Measurements from ENCODE around the gene SHC3.

Gene SHC3

DNA sequence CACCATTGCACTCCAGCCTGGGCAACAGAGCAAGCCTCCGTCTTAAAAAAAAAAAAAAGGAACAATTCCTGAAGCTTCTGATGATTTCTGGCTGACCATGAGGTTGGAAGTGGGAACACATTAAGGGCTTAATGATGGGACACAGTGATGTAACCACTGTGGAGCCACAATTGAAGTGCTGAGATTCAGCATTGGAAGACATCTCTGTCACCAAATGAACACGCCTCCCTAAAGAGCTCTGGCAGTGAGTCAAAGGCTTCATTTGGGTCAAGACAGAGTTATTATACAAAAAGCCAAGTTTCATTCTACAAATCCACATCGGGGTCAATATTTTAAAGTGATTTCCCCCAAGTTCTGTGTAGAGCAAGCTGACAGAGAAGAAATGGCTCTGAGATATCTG lies 191.8 kb downstream of the SHC3 start:
- no peak for DNase-seq (ENCODE audit: low read depth in 2 of 2)

DNA sequence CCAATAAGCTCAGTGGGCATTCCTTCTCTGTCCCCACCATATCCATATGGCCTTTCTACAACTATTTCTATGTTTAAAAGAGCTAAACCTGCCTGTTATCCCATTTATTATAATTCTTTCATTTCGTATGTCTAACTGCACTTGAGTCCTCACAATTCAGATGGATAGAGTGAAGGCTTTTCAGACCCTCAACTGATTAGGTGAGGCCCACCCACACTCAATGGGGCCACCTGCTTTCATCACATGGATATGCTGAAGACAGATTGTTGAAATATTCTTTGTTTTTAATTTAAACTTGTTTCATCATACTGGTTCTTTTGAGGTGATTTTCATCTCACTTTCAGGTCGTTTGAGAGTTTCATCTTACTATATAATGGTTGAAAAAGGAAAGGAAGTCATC lies 193.0 kb downstream of the SHC3 start:
- no peak for DNase-seq (ENCODE audit: low read depth in 2 of 2)

DNA sequence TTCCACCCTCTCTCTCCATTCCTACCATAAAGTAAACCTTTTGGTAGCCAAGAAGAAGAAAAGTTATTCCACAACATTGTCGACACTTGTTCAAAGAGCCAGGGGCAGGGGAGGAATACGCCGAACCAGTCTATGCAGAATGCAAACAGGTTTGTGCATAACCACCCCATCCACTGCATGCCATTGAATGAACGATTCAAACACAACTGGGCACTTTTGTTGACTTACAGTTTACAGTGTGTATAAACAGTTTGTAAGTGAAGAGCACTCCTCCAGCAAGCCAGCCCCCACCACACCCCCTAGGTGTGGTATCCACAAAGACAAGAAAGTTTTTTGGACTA lies 194.1 kb downstream of the SHC3 start:
- DNase-seq (ENCODE audit: low read depth in 2 of 2), result no peak

DNA sequence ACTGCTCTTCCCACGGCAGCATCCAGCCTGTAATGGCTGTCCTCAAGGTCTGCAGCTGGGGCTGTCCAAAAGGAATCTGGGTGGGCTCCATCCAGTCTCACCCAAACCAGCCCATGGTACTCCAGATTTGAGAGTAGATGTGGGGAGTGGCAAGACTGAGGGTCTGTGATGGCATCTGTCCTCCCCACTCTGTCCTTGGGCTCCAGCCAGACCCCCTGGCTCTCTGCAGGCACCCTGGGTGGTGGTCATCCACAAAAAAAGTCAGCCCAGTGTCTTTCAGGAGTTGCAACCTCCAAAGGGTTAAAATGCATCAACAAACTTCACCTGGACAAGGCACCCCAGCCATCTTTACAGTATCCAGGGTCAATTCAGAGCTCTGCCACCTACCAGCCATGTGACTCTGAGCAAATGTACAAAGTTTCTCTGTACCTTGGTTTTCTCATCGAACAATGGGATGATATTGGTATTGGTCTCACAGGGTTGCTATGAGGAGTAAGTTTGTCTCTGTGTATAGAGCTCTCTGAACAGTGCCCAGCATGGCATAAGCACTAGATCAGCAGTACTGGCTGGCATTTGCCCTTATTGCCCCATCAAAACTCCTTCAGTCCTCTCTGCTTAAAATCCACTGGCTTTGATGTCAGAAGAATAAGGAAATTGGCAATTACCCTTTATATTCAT lies 194.6 kb downstream of the SHC3 start:
- no peak for DNase-seq (ENCODE audit: low read depth in 2 of 2)

DNA sequence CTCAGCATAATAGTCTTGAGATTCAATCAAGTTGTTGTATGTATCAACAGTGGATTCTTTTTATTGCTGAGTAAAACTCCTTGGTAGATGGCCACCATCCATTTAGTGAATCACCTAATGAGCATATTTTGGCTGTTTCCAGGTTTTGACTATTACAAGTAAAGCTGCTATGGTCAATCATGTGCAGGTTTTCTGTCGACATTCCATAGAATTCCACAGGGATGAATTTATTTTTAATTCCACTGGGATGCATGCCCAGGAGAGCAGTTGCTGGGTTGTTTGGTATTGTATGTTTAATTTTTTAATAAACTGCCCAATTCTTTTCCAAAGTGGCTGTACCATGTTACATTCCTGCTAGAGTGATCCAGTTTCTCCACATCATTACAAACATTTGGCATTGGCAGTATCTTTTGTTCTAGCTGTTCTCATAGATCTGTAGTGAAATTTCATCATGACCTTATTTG lies 197.8 kb downstream of the SHC3 start:
- DNase-seq (ENCODE audit: low read depth in 2 of 2), result no peak

DNA sequence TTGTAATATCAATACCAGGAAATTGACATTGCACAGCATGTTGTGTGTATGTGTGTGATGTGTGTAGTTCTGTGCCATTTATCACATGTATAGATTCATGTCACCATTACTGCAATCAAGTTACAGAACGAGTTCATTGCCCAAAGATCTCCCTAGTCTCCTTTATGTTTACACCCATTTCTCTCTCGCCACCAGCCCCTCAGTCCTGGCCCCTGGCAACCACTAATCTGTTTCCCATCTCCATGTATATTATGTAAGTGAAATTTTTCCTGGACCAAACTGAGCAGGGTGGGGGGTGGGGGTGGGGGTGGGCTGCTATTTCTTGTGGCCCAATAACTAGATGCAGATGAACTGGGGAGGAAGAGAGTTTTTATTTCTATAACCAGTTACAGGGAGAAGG lies 198.8 kb downstream of the SHC3 start:
- DNase-seq (ENCODE audit: low read depth in 2 of 2), result no peak

DNA sequence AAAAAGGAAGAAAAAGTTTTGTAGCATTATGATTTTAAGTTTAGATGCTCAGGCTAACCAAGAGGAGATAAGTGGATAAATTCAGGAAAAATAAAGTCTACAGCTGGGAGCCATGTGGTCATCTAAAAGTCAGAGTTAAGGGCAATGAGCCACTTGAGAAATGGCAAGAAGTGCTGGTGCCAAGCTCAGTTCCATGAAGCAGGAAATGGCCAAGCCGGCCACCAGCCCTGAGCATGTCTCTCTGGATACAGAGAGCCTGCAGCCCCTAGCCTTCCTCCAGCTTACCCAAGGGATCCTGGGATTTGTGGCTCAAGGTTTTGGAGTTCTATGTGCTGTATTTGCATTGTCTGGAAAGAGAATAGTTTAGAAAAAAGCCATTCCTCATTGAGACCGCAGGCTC lies 199.6 kb downstream of the SHC3 start:
- DNase-seq (ENCODE audit: low read depth in 2 of 2), result no peak

DNA sequence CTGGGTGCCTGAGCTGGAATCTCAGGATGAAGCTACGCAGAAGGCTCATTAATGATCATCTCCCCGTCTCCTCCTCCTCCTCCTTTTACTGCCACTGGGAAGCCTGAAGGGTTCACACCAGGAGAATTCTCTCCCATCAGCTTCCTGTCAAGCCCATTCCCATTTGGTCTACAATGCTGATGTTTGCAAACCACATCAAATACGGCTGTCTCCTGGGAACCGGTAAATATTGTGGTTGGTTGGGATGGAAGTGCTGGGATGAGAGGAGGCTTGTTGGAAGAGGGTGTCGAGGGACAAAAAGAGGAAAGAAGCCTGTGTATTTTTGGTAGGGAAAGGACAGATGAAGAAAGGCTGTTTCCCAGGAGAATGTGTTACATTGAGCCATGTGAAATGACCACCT lies 200.6 kb downstream of the SHC3 start:
- DNase-seq (ENCODE audit: low read depth in 2 of 2), result no peak

DNA sequence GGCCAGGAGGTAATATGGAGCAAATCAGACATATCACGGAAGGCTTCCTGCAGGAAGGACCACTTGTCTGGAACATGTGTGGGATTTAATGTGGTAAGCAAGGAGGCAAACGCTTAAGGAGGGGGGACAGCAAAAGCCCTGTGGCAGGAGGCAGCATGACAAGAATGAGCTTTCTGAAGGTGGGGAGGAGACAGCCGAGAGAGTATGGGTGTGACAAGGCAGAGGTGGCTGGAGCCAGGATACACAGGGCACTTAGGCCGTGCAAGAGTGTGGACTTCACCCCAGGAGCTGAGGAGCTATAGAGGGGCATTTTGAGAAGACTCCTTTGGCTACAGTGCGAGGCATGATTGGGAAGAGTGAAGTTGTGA lies 201.7 kb downstream of the SHC3 start:
- no peak for DNase-seq (ENCODE audit: low read depth in 2 of 2)

DNA sequence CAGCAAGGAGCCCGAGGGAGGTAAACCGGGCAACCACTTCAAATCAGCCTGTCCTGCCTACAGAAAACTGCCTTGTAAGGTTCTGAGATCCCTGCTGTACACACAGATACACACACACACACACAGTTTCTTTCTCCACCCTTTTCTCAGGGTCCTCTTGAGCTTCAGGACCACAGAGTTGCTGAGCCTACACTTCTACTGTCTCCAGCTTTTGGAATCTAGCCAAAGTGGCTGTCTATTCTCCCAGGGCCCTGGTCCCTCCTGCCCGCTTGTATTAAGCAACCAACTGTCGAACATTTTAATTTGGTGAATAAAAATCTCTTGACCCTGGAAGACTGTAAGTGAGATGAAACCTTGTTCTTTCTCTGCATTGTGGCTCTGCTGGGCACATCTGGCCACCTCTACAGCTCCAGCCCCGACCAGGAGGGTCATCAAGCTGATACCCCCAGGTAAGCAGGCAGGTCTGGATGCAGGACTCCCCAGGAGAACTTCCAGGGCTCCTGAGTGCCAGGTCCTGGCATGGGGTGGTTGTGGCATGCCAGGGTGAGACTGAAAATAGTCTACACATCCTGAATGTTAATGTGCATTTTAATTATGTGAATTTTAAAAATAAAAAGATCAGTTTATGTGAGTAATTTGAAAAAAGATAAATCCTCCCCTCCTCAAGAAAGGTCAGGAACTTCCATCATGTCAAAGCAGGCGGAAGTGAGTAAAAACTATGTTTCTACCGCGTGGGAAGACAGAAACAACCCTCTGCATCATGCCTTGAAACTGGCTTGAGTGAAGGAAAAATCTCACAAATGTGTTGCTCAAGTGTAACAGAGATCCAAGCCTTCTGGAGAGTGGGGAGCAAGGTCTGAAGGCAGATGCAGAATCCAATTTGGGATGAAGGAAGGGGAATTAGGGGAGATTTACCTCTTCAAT lies 202.4 kb downstream of the SHC3 start:
- no peak for DNase-seq (ENCODE audit: low read depth in 2 of 2)

DNA sequence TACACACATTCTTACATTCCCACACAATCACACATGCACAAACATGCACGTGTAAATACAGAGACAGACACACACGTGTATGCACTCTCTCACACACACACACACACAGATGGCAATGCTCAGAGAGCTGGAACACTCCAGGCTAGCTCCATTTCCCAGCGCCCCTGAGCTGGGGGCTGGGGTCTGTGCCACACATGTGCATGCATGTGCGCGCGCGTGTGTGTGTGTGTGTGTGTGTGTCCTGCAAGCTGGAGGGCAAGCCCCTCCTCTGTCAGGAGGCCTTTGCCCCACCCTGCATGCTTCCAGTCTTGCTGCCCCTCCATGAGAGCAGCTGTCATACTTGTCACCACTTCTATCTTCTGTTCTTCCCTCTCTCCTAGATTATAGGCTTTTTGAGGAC lies 204.0 kb downstream of the SHC3 start:
- no peak for DNase-seq (ENCODE audit: low read depth in 2 of 2)

DNA sequence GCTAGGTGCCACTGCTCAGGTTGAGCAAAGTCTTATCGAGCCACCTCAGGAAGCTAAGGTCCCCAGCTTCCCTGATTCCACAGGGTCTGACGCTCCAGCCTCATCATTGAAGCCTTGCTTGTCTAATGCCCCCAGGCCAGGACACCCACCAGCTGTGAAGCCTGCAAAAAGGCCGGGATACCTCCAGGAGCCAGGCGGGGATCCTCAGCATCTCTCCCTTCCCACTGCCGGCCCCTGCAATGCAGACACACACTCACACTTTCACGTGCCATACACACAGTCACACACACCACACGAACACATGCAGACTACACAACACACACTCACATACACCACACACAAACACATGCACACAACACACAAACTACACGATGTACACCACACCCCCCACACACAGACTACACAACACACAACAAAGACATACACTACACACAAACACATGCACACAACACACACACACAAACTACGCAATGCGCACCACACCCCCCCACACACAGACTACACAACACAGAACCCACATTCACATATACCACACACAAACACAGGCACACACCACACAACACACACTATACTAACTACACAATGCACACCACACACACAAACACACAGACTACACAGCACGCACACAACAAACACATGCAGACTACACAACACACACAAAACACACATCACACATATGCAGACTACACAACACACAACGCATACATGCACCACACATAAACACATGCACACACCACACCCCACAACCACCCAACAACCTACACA lies 205.2 kb downstream of the SHC3 start:
- DNase-seq (ENCODE audit: low read depth in 2 of 2), result no peak

DNA sequence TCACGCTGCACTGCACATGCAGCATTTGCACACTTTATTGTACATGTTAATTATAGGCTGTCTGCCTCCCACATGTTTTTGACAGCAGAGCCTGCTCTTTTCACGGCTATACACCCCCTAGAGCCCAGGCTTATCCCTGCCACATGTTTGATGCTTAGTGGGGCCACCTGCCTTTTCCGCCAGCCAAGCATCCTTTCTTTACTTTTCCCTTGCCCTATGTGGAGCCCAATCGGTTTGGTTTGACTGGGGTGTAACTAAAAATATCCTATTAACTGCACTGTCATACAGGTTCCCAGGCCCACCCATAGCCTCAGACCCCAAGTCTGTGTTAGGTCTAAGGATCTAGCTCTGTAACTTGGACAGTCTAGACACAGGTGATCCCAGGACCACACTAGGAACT lies 206.2 kb downstream of the SHC3 start:
- DNase-seq (ENCODE audit: low read depth in 2 of 2), result no peak

DNA sequence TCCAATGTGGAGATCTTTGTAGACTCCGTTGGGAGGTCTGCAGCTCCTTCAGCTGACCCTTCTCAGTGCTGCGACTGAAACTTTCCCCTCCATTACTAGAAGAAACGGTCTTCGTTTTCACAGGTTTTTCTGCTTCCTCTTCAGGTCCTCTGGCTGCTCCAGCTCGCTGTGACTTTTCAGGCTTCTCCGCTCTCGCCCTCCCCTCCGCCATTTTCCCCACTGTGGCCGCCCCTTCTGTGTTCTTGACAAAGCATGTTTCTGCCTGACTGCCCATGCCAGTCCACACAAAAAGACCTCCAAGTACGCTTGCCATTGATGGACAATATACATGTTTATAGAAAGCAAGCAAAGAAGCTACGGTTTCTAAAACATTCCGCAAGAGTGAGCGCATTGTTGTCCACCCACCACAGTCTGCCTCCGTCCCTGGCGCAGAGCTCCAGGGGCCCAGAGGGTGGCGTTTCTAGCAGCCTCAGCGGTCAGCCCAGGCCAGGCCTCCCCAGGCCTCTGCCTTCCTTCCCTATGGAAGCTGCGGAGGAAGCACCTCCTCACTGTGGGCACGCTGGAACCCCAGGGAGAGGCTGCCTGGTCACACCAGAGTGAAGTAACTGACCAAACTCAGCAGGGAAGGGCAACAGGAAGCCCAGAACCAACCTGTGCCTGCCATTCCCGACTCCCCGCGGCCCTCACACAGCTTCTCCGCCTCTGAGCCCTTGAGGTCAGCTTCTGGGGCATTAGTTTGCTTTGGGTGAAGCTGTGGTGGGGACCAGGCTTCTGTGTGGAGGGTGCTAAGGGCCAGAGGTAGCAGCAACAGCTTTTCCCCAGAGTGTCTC lies 207.3 kb downstream of the SHC3 start:
- no peak for DNase-seq (ENCODE audit: low read depth in 2 of 2)

DNA sequence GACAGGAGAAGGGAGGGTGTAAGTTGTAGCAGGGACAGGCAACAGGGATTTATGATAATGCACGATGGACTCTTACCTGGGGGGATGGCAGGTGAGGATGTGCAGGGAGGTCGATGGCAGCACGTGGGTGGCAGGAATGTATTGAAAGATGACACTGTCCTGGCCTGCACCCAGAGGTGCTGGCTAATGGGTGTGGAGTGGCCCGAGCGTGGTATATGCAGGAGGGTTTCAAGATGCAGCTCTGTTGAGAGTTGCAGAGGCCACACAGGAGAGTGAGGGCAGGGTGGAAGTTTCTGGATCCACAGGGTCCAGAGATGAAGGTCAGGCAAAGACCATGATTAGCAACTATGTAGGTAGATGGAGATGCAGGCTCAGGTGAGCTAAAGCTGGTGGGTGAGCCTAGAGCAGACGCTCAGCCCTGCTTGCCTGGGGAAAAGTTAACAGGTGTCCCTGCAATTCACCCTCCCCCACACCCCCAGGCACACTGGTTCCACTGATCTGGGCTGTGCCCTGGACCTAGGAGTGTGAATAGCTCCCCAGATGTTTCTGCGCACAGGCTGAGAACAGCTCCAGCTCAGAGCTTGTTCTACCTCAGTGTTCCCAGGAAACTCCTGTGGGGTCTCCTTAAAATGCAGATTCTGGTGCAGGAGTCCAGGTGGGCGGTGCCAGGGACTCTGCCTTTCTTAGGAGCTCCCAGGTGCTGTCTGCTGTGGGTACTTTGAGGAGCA lies 208.8 kb downstream of the SHC3 start:
- no peak for DNase-seq (ENCODE audit: low read depth in 2 of 2)

DNA sequence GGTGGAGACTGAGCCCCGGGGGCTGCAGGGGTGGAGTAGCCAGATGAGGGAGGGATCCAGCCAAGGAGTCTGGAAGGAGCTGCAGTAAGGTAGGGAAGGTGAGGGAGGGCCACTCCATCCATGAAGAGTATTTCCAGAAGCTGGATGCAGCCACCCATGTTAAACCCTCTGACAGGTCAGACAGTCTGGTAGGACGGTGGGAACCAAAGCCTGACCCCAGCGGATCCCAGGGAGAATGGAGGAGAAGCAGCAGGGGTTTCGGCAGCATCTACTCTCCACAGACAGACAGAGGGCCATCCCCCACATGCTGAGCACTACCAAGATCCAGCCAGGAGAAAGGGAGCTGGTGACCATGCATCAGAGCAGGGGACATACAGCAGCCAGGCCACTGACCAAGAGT lies 209.8 kb downstream of the SHC3 start:
- no peak for DNase-seq (ENCODE audit: low read depth in 2 of 2)

DNA sequence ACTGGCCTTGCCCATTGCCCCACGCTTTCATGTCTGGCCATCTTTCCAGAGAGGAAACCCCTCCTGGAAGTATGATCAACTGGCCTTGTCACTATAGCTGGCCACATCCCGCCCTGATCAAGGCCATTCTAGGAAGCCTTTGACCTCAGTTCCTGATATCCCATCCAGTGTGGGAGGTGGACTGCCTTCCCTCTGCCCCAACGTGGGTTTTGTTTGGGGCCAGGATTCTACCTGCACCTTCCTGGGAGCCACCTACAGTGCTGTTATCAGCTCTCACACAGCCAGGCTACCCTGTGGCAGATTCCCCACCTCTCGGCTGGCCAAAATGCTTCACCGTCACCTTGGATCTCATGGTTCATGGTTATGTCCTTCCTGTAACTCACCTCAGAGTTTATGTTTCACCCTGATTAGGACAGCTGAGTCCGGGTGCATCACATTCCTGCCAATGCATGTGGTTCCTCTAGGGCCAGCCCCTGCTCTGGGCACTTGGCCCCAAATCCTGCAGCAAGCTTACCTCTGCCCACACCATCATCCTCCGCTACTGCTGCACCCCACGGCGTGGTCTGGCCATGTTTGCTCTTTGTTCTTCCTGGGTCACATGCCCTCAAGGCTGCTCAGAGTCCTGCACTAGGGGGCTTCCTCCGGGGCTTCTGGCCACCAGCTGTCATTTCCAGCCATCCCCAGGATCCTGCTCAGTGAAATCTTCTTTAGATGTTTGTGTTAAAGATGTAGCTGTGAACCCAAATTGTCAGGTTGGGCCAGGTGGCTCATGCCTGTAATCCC lies 211.5 kb downstream of the SHC3 start:
- DNase-seq (ENCODE audit: low read depth in 2 of 2), result no peak

DNA sequence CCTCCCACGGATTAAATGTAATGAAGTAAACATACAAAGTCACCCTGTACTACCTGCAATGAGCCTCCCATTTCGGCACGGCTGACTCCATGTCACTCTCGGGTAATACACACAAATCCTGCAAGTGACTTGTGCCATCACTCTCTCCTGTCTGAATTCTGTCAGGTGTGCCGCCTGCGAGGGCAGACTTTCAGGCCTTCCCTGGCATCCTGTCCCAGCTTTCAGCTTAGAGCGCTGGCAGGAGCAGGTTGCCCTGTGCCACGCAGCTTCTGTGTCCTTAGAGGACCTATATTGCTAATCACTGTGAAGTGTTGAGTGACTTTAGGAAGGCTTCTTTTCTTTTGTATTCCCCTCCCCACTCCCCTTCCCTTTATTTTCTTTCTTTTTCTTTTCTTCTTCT lies 213.1 kb downstream of the SHC3 start:
- DNase-seq (ENCODE audit: low read depth in 2 of 2), result no peak

DNA sequence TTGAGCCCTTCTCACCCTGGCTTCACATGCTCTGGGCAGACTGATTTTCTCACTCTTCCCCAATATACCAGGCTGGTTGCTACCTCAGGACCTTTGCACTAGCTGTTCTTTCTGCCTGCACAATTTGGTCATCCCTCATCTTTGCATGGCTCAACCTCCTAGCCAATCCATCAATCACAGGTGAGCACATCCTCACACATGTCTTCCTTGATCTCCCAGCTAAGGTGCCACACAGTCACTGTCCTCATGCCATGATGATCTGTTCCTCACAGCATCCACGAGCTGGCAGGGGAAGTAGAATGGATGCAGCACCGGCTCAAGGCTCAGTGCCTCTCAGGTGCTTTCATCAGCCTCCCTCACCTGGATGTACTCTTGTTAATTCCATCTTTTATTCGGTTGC lies 218.0 kb downstream of the SHC3 start:
- DNase-seq (ENCODE audit: low read depth in 2 of 2), result no peak

DNA sequence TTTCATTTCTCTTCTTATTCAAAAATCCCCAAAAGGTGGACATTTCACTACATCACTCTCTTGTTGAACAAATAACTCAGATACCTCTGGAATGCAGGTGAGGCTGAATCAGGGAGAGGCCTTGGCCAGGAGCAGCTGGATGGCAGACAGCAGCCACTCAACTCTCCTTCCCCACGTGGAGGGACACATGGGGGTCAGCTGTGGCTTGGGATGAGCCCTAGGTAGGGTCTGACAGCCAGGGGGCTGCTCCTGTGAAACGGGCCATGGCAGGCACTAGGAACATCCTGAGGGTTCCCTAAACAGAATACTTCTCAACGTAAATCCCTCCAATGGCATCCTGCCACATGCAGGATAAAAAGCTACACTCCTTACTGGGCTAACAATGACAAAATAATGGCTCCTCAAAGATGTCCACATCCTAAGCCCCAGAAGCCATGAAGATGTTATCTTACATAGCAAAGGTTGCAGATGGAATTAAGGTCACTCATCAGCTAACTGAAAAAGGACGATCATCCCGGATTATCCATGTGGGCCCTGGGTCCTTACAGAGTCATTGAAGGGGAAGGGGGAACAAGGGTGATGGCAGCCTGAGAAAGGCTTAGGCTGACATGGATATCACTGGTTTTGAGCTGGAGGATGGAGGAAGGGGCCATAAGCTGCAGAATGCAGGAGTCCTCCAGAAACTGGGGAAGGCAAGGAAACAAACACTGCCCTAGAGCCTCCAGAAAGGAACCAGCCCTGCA lies 218.7 kb downstream of the SHC3 start:
- DNase-seq (ENCODE audit: low read depth in 2 of 2), result no peak

Data from stimulated activated CD8-positive, alpha-beta memory T cell treated with anti-CD3 and anti-CD28 coated beads, Interleukin-7, amount 100 ng/mL, for 1 hour (primary cell).